GM12872 (cell line): ENCODE measurements around the gene ADAMTS17.

Experiments
- CTCF ChIP-seq: IDR thresholded peaks from 3 replicates; pipeline ENCODE4 v1.5.1; 2011; ENCODE audit warnings: low read depth, mild to moderate bottlenecking, low read length, moderate library complexity; ENCODE audit not compliant: insufficient read depth

Gene ADAMTS17, protein sequence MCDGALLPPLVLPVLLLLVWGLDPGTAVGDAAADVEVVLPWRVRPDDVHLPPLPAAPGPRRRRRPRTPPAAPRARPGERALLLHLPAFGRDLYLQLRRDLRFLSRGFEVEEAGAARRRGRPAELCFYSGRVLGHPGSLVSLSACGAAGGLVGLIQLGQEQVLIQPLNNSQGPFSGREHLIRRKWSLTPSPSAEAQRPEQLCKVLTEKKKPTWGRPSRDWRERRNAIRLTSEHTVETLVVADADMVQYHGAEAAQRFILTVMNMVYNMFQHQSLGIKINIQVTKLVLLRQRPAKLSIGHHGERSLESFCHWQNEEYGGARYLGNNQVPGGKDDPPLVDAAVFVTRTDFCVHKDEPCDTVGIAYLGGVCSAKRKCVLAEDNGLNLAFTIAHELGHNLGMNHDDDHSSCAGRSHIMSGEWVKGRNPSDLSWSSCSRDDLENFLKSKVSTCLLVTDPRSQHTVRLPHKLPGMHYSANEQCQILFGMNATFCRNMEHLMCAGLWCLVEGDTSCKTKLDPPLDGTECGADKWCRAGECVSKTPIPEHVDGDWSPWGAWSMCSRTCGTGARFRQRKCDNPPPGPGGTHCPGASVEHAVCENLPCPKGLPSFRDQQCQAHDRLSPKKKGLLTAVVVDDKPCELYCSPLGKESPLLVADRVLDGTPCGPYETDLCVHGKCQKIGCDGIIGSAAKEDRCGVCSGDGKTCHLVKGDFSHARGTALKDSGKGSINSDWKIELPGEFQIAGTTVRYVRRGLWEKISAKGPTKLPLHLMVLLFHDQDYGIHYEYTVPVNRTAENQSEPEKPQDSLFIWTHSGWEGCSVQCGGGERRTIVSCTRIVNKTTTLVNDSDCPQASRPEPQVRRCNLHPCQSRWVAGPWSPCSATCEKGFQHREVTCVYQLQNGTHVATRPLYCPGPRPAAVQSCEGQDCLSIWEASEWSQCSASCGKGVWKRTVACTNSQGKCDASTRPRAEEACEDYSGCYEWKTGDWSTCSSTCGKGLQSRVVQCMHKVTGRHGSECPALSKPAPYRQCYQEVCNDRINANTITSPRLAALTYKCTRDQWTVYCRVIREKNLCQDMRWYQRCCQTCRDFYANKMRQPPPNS

GRCh38 chr15:100341750-100342560 is at the start of gene ADAMTS17:
ADAMTS17 (minus strand) TSS chr15:100341975; CDS start chr15:100341899, 76 bp downstream.
- TF ChIP-seq CTCF = peak; percentile 78

DNA sequence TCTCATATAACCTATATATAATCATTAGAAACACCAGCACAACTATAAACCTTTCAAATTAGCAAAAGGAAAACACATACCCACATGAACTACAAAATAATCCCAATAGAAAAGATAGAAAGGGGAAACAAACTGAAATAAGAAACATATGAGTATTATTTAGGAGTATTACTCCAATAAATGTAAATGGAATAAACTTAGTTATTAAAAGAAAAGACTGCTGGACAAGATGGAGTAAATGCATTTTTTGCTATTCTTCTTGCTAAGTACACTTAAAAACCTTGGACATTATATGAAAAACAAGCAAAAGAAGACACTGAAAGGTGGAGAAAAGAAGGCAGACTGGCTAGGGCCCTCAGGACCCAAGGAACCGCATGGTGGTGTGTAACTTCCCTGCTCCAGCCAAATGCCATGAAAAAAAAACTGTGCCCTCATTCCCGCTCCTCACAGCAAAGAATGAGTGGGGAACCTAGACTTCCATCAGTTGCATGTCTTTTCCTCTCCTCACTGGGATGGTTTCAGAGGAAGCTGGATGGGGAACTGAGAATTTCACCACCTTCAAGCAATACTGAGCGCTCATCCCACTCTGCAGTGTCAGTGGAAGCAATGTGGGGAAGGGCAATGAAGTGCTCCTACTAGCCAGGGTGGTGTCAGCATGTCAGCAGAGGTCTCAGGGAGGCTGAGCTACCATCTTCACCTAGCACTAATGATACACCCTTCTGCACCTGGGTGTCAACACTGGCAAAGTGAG is 43.7 kb upstream of the ADAMTS17 start:
- TF ChIP-seq CTCF = no peak

DNA sequence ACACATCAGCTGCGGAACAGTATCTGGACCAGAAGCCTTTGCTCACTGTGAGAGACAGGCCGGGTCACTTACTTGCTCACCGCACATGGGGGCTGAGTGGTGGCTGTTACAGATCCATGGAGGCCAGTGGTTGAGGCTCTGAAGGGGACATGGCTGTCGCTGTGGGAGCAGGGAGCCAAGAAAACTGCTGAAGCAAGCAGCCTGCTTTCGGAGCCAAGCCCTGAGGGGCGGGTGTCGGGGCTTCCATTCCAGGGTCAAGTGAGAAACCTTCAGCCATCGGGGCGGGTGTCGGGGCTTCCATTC is 42.3 kb upstream of the ADAMTS17 start:
- no peak for TF ChIP-seq CTCF

- peak; percentile 29; the same call in 1 of the 3 replicates for TF ChIP-seq CTCF
These were observed 41.7 kb upstream of the ADAMTS17 start for GRCh38 chr15:100383302-100384107.

GRCh38 chr15:100373942-100374341 is 32.2 kb upstream of the ADAMTS17 start:
- TF ChIP-seq CTCF = no peak
